Colonic mucosa (tissue), 4 donors: ENCODE measurements around the gene LRTM1. TPM values are rescaled to one million over a fixed set of nuclear protein-coding genes. Genes with fewer than 3 reads are reported as not detected.
A peak's percentile ranks its signal among the peaks of the same experiment; 100 is the strongest.

Source experiments
- DNase-seq: peaks from one replicate; pipeline ENCODE4 v3.0.0-alpha.2; 2020
- H3K27ac ChIP-seq: fragments of 200-600 bp; one replicate; pipeline ENCODE4 v1.8.0; 2021
- H3K27me3 ChIP-seq: fragments of 200-600 bp; one replicate; pipeline ENCODE4 v1.8.0; 2021
- H3K36me3 ChIP-seq: fragments of 200-600 bp; one replicate; pipeline ENCODE4 v1.8.0; 2021
- H3K4me1 ChIP-seq: fragments of 200-600 bp; one replicate; pipeline ENCODE4 v1.8.0; 2021; ENCODE audit warnings: mild to moderate bottlenecking
- H3K4me3 ChIP-seq: fragments of 200-600 bp; one replicate; pipeline ENCODE4 v1.8.0; 2021
- H3K9ac ChIP-seq, 2 donors: one replicate each; pipeline ENCODE4 v1.7.0; 2013; ENCODE audit warnings: control low read depth in 2 of 2, low read depth in 2 of 2, low read length in 2 of 2
- H3K9me3 ChIP-seq: fragments of 200-600 bp; one replicate; pipeline ENCODE4 v1.8.0; 2021
- CTCF ChIP-seq: fragments of 200-600 bp; IDR thresholded peaks from one replicate; pipeline ENCODE4 v1.8.0; 2022; ENCODE audit warnings: antibody characterized with exemption, mild to moderate bottlenecking
- intact Hi-C: fragments of 100-400 bp; cut with DNase I; formaldehyde crosslinking; loops from one replicate; pipeline ENCODE4 v1.14.1; 2022
- total RNA-seq, 2 donors: library from RNA; stranded (reverse); fragmentation: NEBNext Ultra II Directional in 1 of 2; extraction: Animal tissue kit (Norgen Biotek cat#: 25700) in 1 of 2; gene quantifications; one replicate each; pipeline ENCODE4 v1.2.1, GENCODE V29; 2021
- donor health status: healthy.
- donor health status: DM: no; HTN: no; CAD: no.
- donor health status: DM: no; HTN: no; CAD: no.

LRTM1 gene
- total RNA-seq, 2 donors from 2014 or later = not detected

- H3K9me3 ChIP-seq = no peaks in the 10 kb centered on the region
- no peak for TF ChIP-seq CTCF
- H3K9ac ChIP-seq = no peak overlapping the region
- H3K4me1 ChIP-seq = no peaks in the 10 kb centered on the region
- no peaks in the 10 kb centered on the region for H3K36me3 ChIP-seq
- H3K27ac ChIP-seq = no peak overlapping the region
- H3K4me3 ChIP-seq = no peak overlapping the region
- H3K27me3 ChIP-seq = no peaks in the 10 kb centered on the region
- intact Hi-C loops = no loop called here
- no peak for DNase-seq
Observed at GRCh38 chr3:54897028-54897711, 30.7 kb downstream of the LRTM1 start.

DNA sequence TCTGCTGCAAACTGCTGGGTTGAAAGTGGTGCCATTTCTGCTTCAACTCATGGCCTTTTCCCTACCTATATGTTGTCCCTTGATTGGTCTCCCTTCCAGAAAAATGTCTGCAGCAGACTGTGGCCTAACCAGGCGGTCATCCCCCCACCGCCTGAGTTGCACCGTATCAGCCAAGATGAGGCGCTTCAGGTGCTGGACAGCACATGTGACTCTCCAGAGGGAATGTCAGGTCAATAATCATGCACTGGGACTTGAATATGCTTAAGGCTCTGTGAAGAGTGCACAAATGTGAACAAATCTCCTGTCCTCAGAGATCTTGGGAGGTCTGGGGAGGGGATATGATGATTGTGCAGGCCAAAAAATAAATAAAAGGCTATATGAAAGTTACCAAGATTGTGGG lies 32.2 kb downstream of the LRTM1 start:
- Histone ChIP-seq H3K27me3 (no peaks in the 10 kb centered on the region), H3K4me1 (no peaks in the 10 kb centered on the region), H3K9ac (no peak overlapping the region), H3K9me3 (no peaks in the 10 kb centered on the region), H3K4me3 (no peak overlapping the region), H3K36me3 (no peaks in the 10 kb centered on the region), H3K27ac (no peak overlapping the region)
- intact Hi-C loops = no loop called here
- DNase-seq = no peak
- no peak for TF ChIP-seq CTCF

GRCh38 chr3:54892168-54892567 lies 35.7 kb downstream of the LRTM1 start:
- Histone ChIP-seq H3K9ac (no peak overlapping the region), H3K9me3 (no peaks in the 10 kb centered on the region), H3K4me1 (no peaks in the 10 kb centered on the region), H3K36me3 (no peaks in the 10 kb centered on the region), H3K4me3 (no peak overlapping the region), H3K27ac (no peak overlapping the region), H3K27me3 (no peaks in the 10 kb centered on the region)
- no peak for DNase-seq
- TF ChIP-seq CTCF = no peak
- intact Hi-C loops = no loop called here

DNA sequence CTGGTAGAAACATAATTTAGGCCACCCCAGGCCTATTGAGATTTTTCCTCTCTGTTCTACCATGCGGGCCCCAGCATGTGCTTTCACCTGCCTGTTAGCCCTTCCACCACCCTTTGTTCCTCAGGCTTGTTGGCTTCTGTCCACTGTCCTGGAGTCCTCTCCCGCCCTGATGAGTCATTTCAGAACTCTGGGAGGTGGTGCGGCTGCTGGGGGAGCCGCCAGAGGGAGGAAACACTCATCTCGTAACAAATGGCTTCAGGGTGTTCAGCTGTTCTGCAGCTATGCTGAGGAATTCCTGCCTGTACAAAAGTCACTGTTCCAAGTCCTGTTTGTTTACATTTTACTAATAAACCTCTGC lies 36.3 kb downstream of the LRTM1 start:
- intact Hi-C loops = no loop called here
- Histone ChIP-seq H3K27ac (no peak overlapping the region), H3K27me3 (no peaks in the 10 kb centered on the region), H3K36me3 (no peaks in the 10 kb centered on the region), H3K9me3 (no peaks in the 10 kb centered on the region), H3K4me3 (no peak overlapping the region), H3K9ac (no peak overlapping the region), H3K4me1 (no peaks in the 10 kb centered on the region)
- DNase-seq = peak; percentile 83
- TF ChIP-seq CTCF = peak; percentile 28

DNA sequence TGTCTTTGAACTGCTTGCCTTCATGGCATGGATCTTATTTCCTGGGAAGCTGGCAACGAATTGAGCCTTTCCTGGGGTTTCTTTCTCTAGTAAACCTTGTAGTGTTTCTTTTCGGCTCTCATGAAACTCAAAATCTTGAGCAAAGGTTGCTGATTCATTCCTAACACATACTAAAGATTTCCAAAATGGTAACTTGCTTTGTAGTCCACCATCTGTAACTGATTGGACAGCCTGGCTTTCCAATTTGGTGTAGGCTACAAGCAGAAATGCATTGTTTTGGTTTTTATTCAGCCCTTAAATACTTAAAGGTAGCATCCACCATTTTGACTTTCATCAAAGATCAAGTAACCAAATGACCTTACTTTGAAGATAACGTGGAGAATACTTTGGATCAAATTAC lies 38.1 kb downstream of the LRTM1 start:
- DNase-seq = no peak
- intact Hi-C loops = no loop called here
- Histone ChIP-seq H3K9me3 (no peaks in the 10 kb centered on the region), H3K27ac (no peak overlapping the region), H3K4me1 (no peaks in the 10 kb centered on the region), H3K9ac (no peak overlapping the region), H3K27me3 (no peaks in the 10 kb centered on the region), H3K36me3 (no peaks in the 10 kb centered on the region), H3K4me3 (no peak overlapping the region)
- no peak for TF ChIP-seq CTCF
